ENCODE results near the gene PRRC2B.
"Not testable (repeated sequence)": the region's sequence is repeated elsewhere in the genome, so short reads cannot be mapped to it uniquely, and the experiment has no call there.

PRRC2B gene

GRCh38 chr9:131387394-131387793 lies 6.5 kb upstream of the PRRC2B start:
- DNase-seq (ENCODE audit: low spot score) = no peak

GRCh38 chr9:131391020-131391419 lies 2.9 kb upstream of the PRRC2B start:
- no peak for DNase-seq (ENCODE audit: low spot score)

- no peak for DNase-seq (ENCODE audit: low spot score)
Observed at GRCh38 chr9:131391504-131391903, 2.4 kb upstream of the PRRC2B start.

- no peak for DNase-seq (ENCODE audit: low spot score)
Observed at GRCh38 chr9:131394464-131395156, 724 bp downstream of the PRRC2B start.

GRCh38 chr9:131395157-131396098 lies 1.5 kb downstream of the PRRC2B start:
- peak; percentile 55 for DNase-seq (ENCODE audit: low spot score)

GRCh38 chr9:131396099-131396479 lies 2.2 kb downstream of the PRRC2B start:
- DNase-seq (ENCODE audit: low spot score) = not testable (repeated sequence)

GRCh38 chr9:131396626-131397025 lies 2.7 kb downstream of the PRRC2B start:
- peak; percentile 55 for DNase-seq (ENCODE audit: low spot score)

- DNase-seq (ENCODE audit: low spot score) = no peak
Observed at GRCh38 chr9:131397100-131397790, 3.4 kb downstream of the PRRC2B start.

GRCh38 chr9:131398204-131398603 lies 4.3 kb downstream of the PRRC2B start:
- DNase-seq (ENCODE audit: low spot score) = peak; percentile 60

GRCh38 chr9:131399972-131400371 lies 6.1 kb downstream of the PRRC2B start:
- no peak for DNase-seq (ENCODE audit: low spot score)

GRCh38 chr9:131400627-131401026 lies 6.7 kb downstream of the PRRC2B start:
- DNase-seq (ENCODE audit: low spot score) = no peak

- no peak for DNase-seq (ENCODE audit: low spot score)
Observed at GRCh38 chr9:131402073-131402472, 8.2 kb downstream of the PRRC2B start.

- DNase-seq (ENCODE audit: low spot score) = peak; percentile 76
Observed at GRCh38 chr9:131402738-131403492, 9.0 kb downstream of the PRRC2B start.

- peak; percentile 55 for DNase-seq (ENCODE audit: low spot score)
Observed at GRCh38 chr9:131403493-131403773, 9.5 kb downstream of the PRRC2B start.

- no peak for DNase-seq (ENCODE audit: low spot score)
Observed at GRCh38 chr9:131404581-131404980, 10.7 kb downstream of the PRRC2B start.

GRCh38 chr9:131404987-131405386 lies 11.1 kb downstream of the PRRC2B start:
- DNase-seq (ENCODE audit: low spot score) = no peak

GRCh38 chr9:131405428-131405827 lies 11.5 kb downstream of the PRRC2B start:
- no peak for DNase-seq (ENCODE audit: low spot score)

- no peak for DNase-seq (ENCODE audit: low spot score)
Observed at GRCh38 chr9:131405858-131406537, 12.1 kb downstream of the PRRC2B start.

- DNase-seq (ENCODE audit: low spot score) = no peak
Observed at GRCh38 chr9:131406563-131407436, 12.9 kb downstream of the PRRC2B start.

GRCh38 chr9:131407717-131408195 lies 13.9 kb downstream of the PRRC2B start:
- peak; percentile 76 for DNase-seq (ENCODE audit: low spot score)

All from cerebellar cortex (tissue), 1 donor.